ENCODE results near the gene SYNGR3. TPM values are rescaled to one million over a fixed set of nuclear protein-coding genes. Genes with fewer than 3 reads are reported as not detected.

SYNGR3 gene
- total and polyA plus RNA-seq, 2 of the 13 experiments (the other 11 are each of a cell fraction or from before 2014, with no cell fraction given), result 0.97 to 5.7 TPM

- DNase-seq (ENCODE audit: low spot score), result no peak
- ChIA-PET CTCF (ENCODE audit: low intra/inter-chr PET ratio, low total read pairs) (no interaction called here), POLR2A (no interaction called here)
- intact Hi-C loops (cut with micrococcal nuclease; ENCODE audit: unreplicated experiment), result no loop called here
- Histone ChIP-seq H4K20me1 (ENCODE audit: insufficient read depth, low read length) (peaks cover 18% of the 10 kb centered on the region; the same call in 1 of the 2 replicates), H3K4me3 (replicated peaks in 1 of 3; ENCODE audit: insufficient read depth in 1 of 3, low read depth in 2 of 3, low read length in 3 of 3) (no peak overlapping the region), H3K27me3 (ENCODE audit: control insufficient read depth in 1 of 2, insufficient read depth in 2 of 2, low read length in 2 of 2) (no peaks in the 10 kb centered on the region), H3K9ac (ENCODE audit: insufficient read depth, low read depth, low read length) (no peak overlapping the region), H3K79me2 (ENCODE audit: insufficient read depth, low read length) (peaks cover 52% of the 10 kb centered on the region), H3K4me1 (ENCODE audit: insufficient read depth, low read length) (peaks cover 57% of the 10 kb centered on the region), H3K9me3 (ENCODE audit: low read length) (no peaks in the 10 kb centered on the region), H3K36me3 (replicated peaks in 1 of 2; ENCODE audit: control insufficient read depth in 1 of 2, insufficient read depth in 2 of 2, low read length in 2 of 2) (peaks cover 11 to 22% of the 10 kb centered on the region in 2 experiments; a peak in 4 of 5 replicates), H3K27ac (ENCODE audit: extremely low read length, insufficient read depth, low read length) (no peak overlapping the region), H2AFZ (ENCODE audit: low read length) (no peak overlapping the region), H3K4me2 (ENCODE audit: low read depth, low read length) (no peak overlapping the region)
- in situ Hi-C loops (cut with HindIII; ENCODE audit: extremely low pct_ligation_motif_present, low pct_unique_long_range_greater_than_20kb), result no loop called here
- ATAC-seq, result no peak
- no peak for TF ChIP-seq SKI (IDR thresholded peaks at IDR 0.05; ENCODE audit: partially characterized antibody)
- no TSS peak for BruUV-seq (replicated peaks)
- FAIRE-seq, result no peak
- 95% methylated on average over 7 of the region's 8 CpGs for WGBS (ENCODE audit: low lambda C conversion rate)
Measured at GRCh38 chr16:2006317-2006716, 16.5 kb downstream of the SYNGR3 start.

DNA sequence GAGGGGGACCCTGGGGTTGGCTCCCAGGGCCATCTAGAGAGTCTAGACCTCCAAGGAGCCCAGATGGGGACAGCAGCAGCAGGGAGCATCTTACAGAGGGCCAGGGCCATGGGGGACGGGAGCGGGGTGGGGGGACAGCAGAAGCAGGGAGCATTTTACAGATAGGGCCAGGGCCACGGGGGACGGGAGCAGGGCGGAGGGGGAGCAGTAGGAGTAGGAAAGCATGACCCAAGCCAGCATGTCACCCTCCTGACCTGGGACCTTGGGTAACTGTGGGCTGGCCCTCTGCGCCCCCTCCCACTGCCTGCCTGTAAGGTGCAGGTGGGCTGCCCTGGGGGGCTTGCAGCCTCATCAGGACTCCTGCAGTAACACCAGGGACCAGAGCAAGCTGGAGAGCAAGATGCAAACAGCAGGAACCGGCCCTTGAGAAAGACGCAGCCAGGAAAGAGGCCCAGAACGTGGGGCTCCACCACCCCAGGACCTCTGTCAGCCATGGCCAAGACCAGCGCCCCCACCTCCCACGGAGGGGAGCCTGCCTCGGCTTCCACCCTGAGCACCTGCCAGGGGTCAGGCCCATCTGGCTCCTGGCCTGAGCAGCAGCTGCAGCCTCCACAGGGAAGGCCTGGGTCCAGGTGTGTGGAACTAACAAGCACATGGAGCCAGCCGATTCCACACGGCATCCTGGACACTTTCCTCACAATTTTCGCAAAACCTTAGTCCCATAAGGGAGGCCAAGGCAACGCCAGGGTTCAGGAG, 17.5 kb downstream of the SYNGR3 start:
- Histone ChIP-seq H3K4me1 (ENCODE audit: insufficient read depth, low read length) (peaks cover 66% of the 10 kb centered on the region), H2AFZ (ENCODE audit: low read length) (no peak overlapping the region), H3K9me3 (ENCODE audit: low read length) (no peaks in the 10 kb centered on the region), H4K20me1 (ENCODE audit: insufficient read depth, low read length) (peaks cover 18% of the 10 kb centered on the region; the same call in 1 of the 2 replicates), H3K4me3 (replicated peaks in 1 of 3; ENCODE audit: insufficient read depth in 1 of 3, low read depth in 2 of 3, low read length in 3 of 3) (peak overlapping the region in 2 of 3 experiments; percentile 76 to 79; a peak in 5 of 6 replicates), H3K36me3 (replicated peaks in 1 of 2; ENCODE audit: control insufficient read depth in 1 of 2, insufficient read depth in 2 of 2, low read length in 2 of 2) (peaks cover 4 to 12% of the 10 kb centered on the region in 2 experiments; a peak in 2 of 5 replicates), H3K9ac (ENCODE audit: insufficient read depth, low read depth, low read length) (peak overlapping the region; percentile 93; the same call in 1 of the 2 replicates), H3K27ac (ENCODE audit: extremely low read length, insufficient read depth, low read length) (no peak overlapping the region), H3K79me2 (ENCODE audit: insufficient read depth, low read length) (peaks cover 52% of the 10 kb centered on the region), H3K27me3 (ENCODE audit: control insufficient read depth in 1 of 2, insufficient read depth in 2 of 2, low read length in 2 of 2) (no peaks in the 10 kb centered on the region), H3K4me2 (ENCODE audit: low read depth, low read length) (peak overlapping the region; percentile 83)
- no TSS peak for BruUV-seq (replicated peaks)
- intact Hi-C loops (cut with micrococcal nuclease; ENCODE audit: unreplicated experiment) (no loop called here), in situ Hi-C loops (cut with HindIII; ENCODE audit: extremely low pct_ligation_motif_present, low pct_unique_long_range_greater_than_20kb) (no loop called here)
- no peak for DNase-seq (ENCODE audit: low spot score)
- POLR2A ChIA-PET, result interaction anchor here (1.0 to 2.1 kb wide), 6 partner anchors 17 to 243 kb away, joined by 3 to 16 read pairs (median 6); partner anchors contain the start of genes RPS2 and TRAF7
- ATAC-seq, result no peak
- TF ChIP-seq ZNF501 (CRISPR knock-in tag; IDR thresholded peaks at IDR 0.05) (no peak), TEAD3 (CRISPR knock-in tag; optimal IDR thresholded peaks at IDR 0.05; ENCODE audit: borderline replicate concordance) (no peak), ZNF207 (IDR thresholded peaks at IDR 0.05; ENCODE audit: borderline replicate concordance) (no peak), MAZ (IDR thresholded peaks at IDR 0.05; ENCODE audit: borderline replicate concordance, low read depth, low read length) (no peak), MAZ (CRISPR knock-in tag; IDR thresholded peaks at IDR 0.05; ENCODE audit: low read depth) (no peak), SAFB2 (CRISPR knock-in tag; IDR thresholded peaks at IDR 0.05; ENCODE audit: borderline replicate concordance, low read depth) (no peak), RBFOX2 (IDR thresholded peaks at IDR 0.05; ENCODE audit: low read depth, low read length) (0 out of 2 replicates have a peak, but pooled peaks have one; percentile 30), ZKSCAN5 (CRISPR knock-in tag; IDR thresholded peaks at IDR 0.05) (no peak), RFX3 (CRISPR knock-in tag; IDR thresholded peaks at IDR 0.05) (no peak), ZEB1 (IDR thresholded peaks at IDR 0.05; ENCODE audit: insufficient replicate concordance, low read depth) (no peak), ZNF780A (CRISPR knock-in tag; IDR thresholded peaks at IDR 0.05) (no peak), NONO (IDR thresholded peaks at IDR 0.05) (no peak), NONO (CRISPR knock-in tag; conservative IDR thresholded peaks at IDR 0.05) (no peak)
- TF ChIP-seq, protein P1, sequence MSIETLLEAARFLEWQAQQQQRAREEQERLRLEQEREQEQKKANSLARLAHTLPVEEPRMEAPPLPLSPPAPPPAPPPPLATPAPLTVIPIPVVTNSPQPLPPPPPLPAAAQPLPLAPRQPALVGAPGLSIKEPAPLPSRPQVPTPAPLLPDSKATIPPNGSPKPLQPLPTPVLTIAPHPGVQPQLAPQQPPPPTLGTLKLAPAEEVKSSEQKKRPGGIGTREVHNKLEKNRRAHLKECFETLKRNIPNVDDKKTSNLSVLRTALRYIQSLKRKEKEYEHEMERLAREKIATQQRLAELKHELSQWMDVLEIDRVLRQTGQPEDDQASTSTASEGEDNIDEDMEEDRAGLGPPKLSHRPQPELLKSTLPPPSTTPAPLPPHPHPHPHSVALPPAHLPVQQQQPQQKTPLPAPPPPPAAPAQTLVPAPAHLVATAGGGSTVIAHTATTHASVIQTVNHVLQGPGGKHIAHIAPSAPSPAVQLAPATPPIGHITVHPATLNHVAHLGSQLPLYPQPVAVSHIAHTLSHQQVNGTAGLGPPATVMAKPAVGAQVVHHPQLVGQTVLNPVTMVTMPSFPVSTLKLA (IDR thresholded peaks at IDR 0.05), result peak; percentile 71
- WGBS (ENCODE audit: low lambda C conversion rate), result 88% methylated on average over 9 of the region's 16 CpGs
- CTCF ChIA-PET (ENCODE audit: low intra/inter-chr PET ratio, low total read pairs), result no interaction called here
- FAIRE-seq, result no peak

Measured in HepG2 (cell line).